Ovary (tissue), 3 donors: ENCODE data around the gene OTUD3.

Experiments
- CTCF ChIP-seq, 3 donors: fragments of 450-650 bp in 2 of 3; fragments of 200-600 bp in 1 of 3; IDR thresholded peaks; one replicate each; pipeline versions ENCODE4 v1.5.1 to v1.8.0; 2016 to 2022; ENCODE audit warnings: antibody characterized with exemption in 3 of 3, mild to moderate bottlenecking in 1 of 3
- POLR2A ChIP-seq: fragments of 450-650 bp; IDR thresholded peaks from one replicate; pipeline ENCODE4 v1.6.1; 2017; ENCODE audit warnings: antibody characterized with exemption, mild to moderate bottlenecking, moderate library complexity
- donor health status: DM: no; HTN: no; CAD: no.

- TF ChIP-seq CTCF (IDR thresholded peaks at IDR 0.05) (no peak), POLR2A (no peak)
Measured at GRCh38 chr1:19945914-19946313, 63.7 kb downstream of the OTUD3 start.
